Lower lobe of right lung (tissue), 2 donors: ENCODE data around the gene TCP11L2. TPM values are rescaled to one million over a fixed set of nuclear protein-coding genes. Genes with fewer than 3 reads are reported as not detected.

Source experiments
- ATAC-seq, 2 donors: fragments of 200-7000 bp; cut with Tn5 transposase; one replicate each; pipeline ENCODE4 v1.9.1; 2020 to 2022; ENCODE audit warnings: mild to moderate bottlenecking in 2 of 2, moderate library complexity in 2 of 2
- DNase-seq: peaks from one replicate; pipeline ENCODE4 v3.0.0-alpha.2; 2020
- H3K27ac ChIP-seq: fragments of 200-600 bp; one replicate; pipeline ENCODE4 v1.8.0; 2022
- H3K27me3 ChIP-seq: fragments of 200-600 bp; one replicate; pipeline ENCODE4 v1.8.0; 2022; ENCODE audit warnings: low read depth
- H3K36me3 ChIP-seq: fragments of 200-600 bp; one replicate; pipeline ENCODE4 v1.8.0; 2022; ENCODE audit warnings: mild to moderate bottlenecking
- H3K4me1 ChIP-seq: fragments of 200-600 bp; one replicate; pipeline ENCODE4 v1.8.0; 2022
- H3K4me3 ChIP-seq: fragments of 200-600 bp; one replicate; pipeline ENCODE4 v1.8.0; 2022; ENCODE audit warnings: mild to moderate bottlenecking
- H3K9me3 ChIP-seq: fragments of 200-600 bp; one replicate; pipeline ENCODE4 v1.8.0; 2022
- CTCF ChIP-seq: fragments of 200-600 bp; IDR thresholded peaks from one replicate; pipeline ENCODE4 v1.8.0; 2022; ENCODE audit warnings: antibody characterized with exemption, mild to moderate bottlenecking
- intact Hi-C: fragments of 100-400 bp; cut with DNase I; formaldehyde crosslinking; loops from one replicate; pipeline ENCODE4 v1.11.0; 2022
- total RNA-seq: library from RNA; stranded (reverse); fragmentation: NEBNext Ultra II Directional; extraction: Animal tissue kit (Norgen Biotek cat#: 25700); gene quantifications from one replicate; pipeline ENCODE4 v1.2.1, GENCODE V29; 2021
- donor health status: DM: no; HTN: yes; CAD: no; lungs with severe emphysema.

Gene TCP11L2
- total RNA-seq, 1 donor from 2014 or later, result 56.1 TPM

DNA sequence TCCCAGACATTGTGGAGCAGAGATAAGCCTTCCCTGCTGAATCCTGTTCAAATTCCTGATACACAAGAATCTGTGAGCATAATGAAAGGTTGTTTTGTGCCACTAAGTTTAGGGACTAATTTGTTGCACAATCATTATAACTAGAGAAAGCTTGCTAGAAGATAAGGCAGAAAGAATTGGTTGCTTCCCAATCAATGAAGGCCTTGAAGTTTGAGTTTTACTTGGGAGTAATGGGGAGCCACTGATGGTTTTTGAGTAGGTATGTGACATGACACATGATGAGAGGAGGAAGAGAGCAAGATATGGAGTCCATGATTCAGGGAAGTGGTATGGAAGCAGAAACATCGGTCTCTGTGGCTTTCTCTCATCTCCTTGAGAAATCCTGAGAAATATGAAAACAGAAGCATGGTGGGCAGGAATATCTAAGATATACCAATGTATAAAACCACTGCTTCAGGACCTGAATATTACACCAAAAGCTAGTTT lies 13.3 kb upstream of the TCP11L2 start:
- no peaks in the 10 kb centered on the region for H3K36me3 ChIP-seq
- intact Hi-C loops, result no loop called here
- TF ChIP-seq CTCF, result no peak
- H3K4me3 ChIP-seq, result no peak overlapping the region
- no peak for ATAC-seq
- DNase-seq, result no peak
- H3K27me3 ChIP-seq, result no peaks in the 10 kb centered on the region
- no peaks in the 10 kb centered on the region for H3K4me1 ChIP-seq
- no peaks in the 10 kb centered on the region for H3K9me3 ChIP-seq
- H3K27ac ChIP-seq, result no peak overlapping the region

DNA sequence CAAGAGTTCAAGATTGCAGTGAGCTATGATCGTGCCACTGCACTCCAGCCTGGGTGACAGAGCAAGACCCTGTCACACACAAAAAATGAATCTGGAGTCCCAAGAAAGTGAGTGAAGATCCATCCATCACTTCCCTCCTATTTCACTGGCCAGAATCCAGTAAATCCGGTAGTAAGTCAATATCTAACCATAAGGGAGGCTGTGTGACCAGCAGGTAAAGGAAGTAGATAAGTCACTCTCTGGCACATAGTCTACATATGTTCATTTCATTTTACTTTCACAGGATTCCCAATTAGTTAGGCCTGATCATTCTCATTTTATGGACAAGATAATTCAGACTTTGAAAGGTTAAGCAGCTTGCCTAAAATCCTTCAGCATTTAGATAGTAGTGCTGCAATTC lies 11.9 kb upstream of the TCP11L2 start:
- H3K27me3 ChIP-seq, result no peaks in the 10 kb centered on the region
- no peak overlapping the region for H3K27ac ChIP-seq
- H3K4me3 ChIP-seq, result no peak overlapping the region
- no peak for ATAC-seq
- H3K36me3 ChIP-seq, result no peaks in the 10 kb centered on the region
- no peaks in the 10 kb centered on the region for H3K4me1 ChIP-seq
- TF ChIP-seq CTCF, result no peak
- intact Hi-C loops, result no loop called here
- H3K9me3 ChIP-seq, result no peaks in the 10 kb centered on the region
- DNase-seq, result no peak

DNA sequence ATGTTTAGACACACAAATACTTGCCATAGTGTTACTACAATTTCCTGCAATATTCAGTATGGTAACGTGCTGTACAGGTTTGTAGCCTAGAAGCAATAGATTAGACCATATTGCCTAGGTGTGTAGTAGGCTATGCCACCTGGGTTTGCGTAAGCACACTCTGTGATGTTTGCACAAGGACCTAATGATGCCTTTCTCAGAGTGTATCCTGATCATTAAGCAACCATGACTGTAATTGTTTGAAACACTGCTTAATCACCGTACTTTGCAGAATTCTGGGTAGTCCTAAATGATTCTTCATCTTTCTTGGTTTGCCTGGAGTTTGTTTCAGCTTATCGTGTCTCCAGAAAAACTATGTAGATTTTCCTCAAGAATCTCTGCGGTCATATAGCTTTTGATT lies 11.2 kb upstream of the TCP11L2 start:
- no peak for TF ChIP-seq CTCF
- no peaks in the 10 kb centered on the region for H3K4me1 ChIP-seq
- no peaks in the 10 kb centered on the region for H3K9me3 ChIP-seq
- no peaks in the 10 kb centered on the region for H3K36me3 ChIP-seq
- H3K27ac ChIP-seq, result no peak overlapping the region
- H3K27me3 ChIP-seq, result no peaks in the 10 kb centered on the region
- intact Hi-C loops, result no loop called here
- peak; percentile 63 to 85 for ATAC-seq
- no peak overlapping the region for H3K4me3 ChIP-seq
- no peak for DNase-seq

GRCh38 chr12:106292339-106292738 lies 10.2 kb upstream of the TCP11L2 start:
- no peaks in the 10 kb centered on the region for H3K27me3 ChIP-seq
- no peaks in the 10 kb centered on the region for H3K36me3 ChIP-seq
- no peaks in the 10 kb centered on the region for H3K4me1 ChIP-seq
- TF ChIP-seq CTCF, result no peak
- no peak overlapping the region for H3K27ac ChIP-seq
- DNase-seq, result no peak
- H3K4me3 ChIP-seq, result no peak overlapping the region
- H3K9me3 ChIP-seq, result no peaks in the 10 kb centered on the region
- intact Hi-C loops, result no loop called here
- no peak for ATAC-seq

DNA sequence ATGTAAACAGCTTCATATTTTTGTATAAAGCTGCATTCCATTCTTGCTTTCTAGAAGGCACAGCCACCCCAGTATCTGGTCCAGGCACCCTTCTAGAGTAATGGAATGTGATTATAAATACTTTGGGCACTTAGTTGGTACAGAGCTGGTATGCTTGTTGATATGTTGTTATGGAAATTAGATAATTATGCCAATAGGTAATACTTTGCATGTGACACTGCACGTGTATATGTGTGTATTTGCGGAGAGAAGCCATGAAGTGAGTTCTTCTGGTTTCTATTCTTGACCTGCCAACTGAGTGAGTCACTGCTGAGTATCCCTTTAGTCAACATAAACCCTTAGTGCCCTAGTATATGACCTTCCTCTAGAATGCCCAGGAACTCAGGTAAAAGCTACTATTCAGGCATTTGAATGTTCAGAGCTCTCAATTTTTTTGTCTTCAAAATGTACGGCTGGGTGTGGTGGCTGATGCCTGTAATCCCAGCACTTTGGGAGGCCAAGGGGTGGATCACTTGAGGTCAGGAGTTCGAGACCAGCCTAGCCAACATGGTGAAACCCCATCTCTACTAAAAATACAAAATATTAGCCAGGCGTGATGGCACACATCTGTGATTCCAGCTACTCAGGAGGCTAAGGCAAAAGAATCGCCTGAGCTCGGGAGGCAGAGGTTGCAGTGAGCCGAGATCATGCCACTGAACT lies 6.2 kb upstream of the TCP11L2 start:
- DNase-seq (no peak), ATAC-seq (peak; percentile 89)
- H3K27me3 ChIP-seq, result no peaks in the 10 kb centered on the region
- intact Hi-C loops, result no loop called here
- H3K4me1 ChIP-seq, result peaks cover 15% of the 10 kb centered on the region
- peak overlapping the region; percentile 27 for H3K27ac ChIP-seq
- no peaks in the 10 kb centered on the region for H3K36me3 ChIP-seq
- no peak overlapping the region for H3K4me3 ChIP-seq
- no peaks in the 10 kb centered on the region for H3K9me3 ChIP-seq
- TF ChIP-seq CTCF, result no peak
